HepG2 (cell line): ENCODE results near the gene CERS6. TPM values are rescaled to one million over a fixed set of nuclear protein-coding genes. Genes with fewer than 3 reads are reported as not detected.
A peak's percentile ranks its signal among the peaks of the same experiment; 100 is the strongest.

Source experiments
- ATF5 ChIP-seq: sonication (generic); formaldehyde crosslinking; IDR thresholded peaks from 2 replicates; pipeline ENCODE4 v1.4.0; 2020; ENCODE audit warnings: mild to moderate bottlenecking, low read depth, missing genetic modification reagents
- CBX5 ChIP-seq: sonication (generic); formaldehyde crosslinking; IDR thresholded peaks from 2 replicates; pipeline ENCODE4 v1.4.0; 2020; ENCODE audit warnings: missing genetic modification reagents, borderline replicate concordance
- FOSL1 ChIP-seq: sonication (generic); formaldehyde crosslinking; IDR thresholded peaks from 2 replicates; pipeline ENCODE4 v1.9.0; 2021; ENCODE audit warnings: missing genetic modification reagents, borderline replicate concordance
- FOXJ3 ChIP-seq: sonication (generic); formaldehyde crosslinking; IDR thresholded peaks from 2 replicates; pipeline ENCODE4 v1.4.0; 2020; ENCODE audit warnings: missing genetic modification reagents, mild to moderate bottlenecking, borderline replicate concordance
- HNF4A ChIP-seq: sonication (generic); formaldehyde crosslinking; IDR thresholded peaks from 2 replicates; pipeline ENCODE4 v1.4.0; 2020; ENCODE audit warnings: missing genetic modification reagents
- ISL2 ChIP-seq: sonication (generic); formaldehyde crosslinking; IDR thresholded peaks from 2 replicates; pipeline ENCODE4 v1.5.0; 2020; ENCODE audit warnings: missing genetic modification reagents
- LRRFIP1 ChIP-seq: sonication (generic); formaldehyde crosslinking; conservative IDR thresholded peaks from 2 replicates; pipeline ENCODE4 v1.4.0; 2020; ENCODE audit warnings: missing genetic modification reagents
- MLLT10 ChIP-seq: sonication (generic); formaldehyde crosslinking; IDR thresholded peaks from 2 replicates; pipeline ENCODE4 v1.4.0; 2020; ENCODE audit warnings: missing genetic modification reagents
- MYNN ChIP-seq: sonication (generic); formaldehyde crosslinking; IDR thresholded peaks from 2 replicates; pipeline ENCODE4 v1.4.0; 2020; ENCODE audit warnings: mild to moderate bottlenecking, low read depth, missing genetic modification reagents
- NFKBIZ ChIP-seq: IDR thresholded peaks from 2 replicates; pipeline ENCODE4 v1.6.1; 2018; ENCODE audit warnings: missing genetic modification reagents, missing compliant biosample characterization
- POGZ ChIP-seq: sonication (generic); formaldehyde crosslinking; IDR thresholded peaks from 2 replicates; pipeline ENCODE4 v1.4.0; 2020; ENCODE audit warnings: mild to moderate bottlenecking, missing genetic modification reagents
- PTBP1 ChIP-seq: fragments of 200-400 bp; formaldehyde crosslinking; IDR thresholded peaks from 2 replicates; pipeline ENCODE4 v1.6.1; 2018; ENCODE audit warnings: low read length, low read depth; ENCODE audit not compliant: poor library complexity, severe bottlenecking
- RCOR2 ChIP-seq: IDR thresholded peaks from 2 replicates; pipeline ENCODE4 v1.6.1; 2016; ENCODE audit warnings: missing biosample characterization, missing genetic modification reagents
- SRSF4 ChIP-seq: fragments of 200-400 bp; formaldehyde crosslinking; IDR thresholded peaks from one replicate; pipeline ENCODE4 v1.6.1; 2018; ENCODE audit warnings: mild to moderate bottlenecking, low read depth, low read length, moderate library complexity; ENCODE audit not compliant: poor library complexity, severe bottlenecking
- TAF15 ChIP-seq: fragments of 200-400 bp; formaldehyde crosslinking; IDR thresholded peaks from one replicate; pipeline ENCODE4 v1.6.1; 2018; ENCODE audit warnings: mild to moderate bottlenecking, low read depth, low read length; ENCODE audit not compliant: poor library complexity, severe bottlenecking
- TBP ChIP-seq: sonication (generic); formaldehyde crosslinking; IDR thresholded peaks from 2 replicates; pipeline ENCODE4 v1.5.0; 2020; ENCODE audit warnings: missing genetic modification reagents
- THAP8 ChIP-seq: sonication (generic); formaldehyde crosslinking; IDR thresholded peaks from 2 replicates; pipeline ENCODE4 v1.5.1; 2020; ENCODE audit warnings: missing genetic modification reagents, mild to moderate bottlenecking, borderline replicate concordance
- TOE1 ChIP-seq: sonication (generic); formaldehyde crosslinking; IDR thresholded peaks from 2 replicates; pipeline ENCODE4 v1.4.0; 2020; ENCODE audit warnings: mild to moderate bottlenecking, missing genetic modification reagents
- USF2 ChIP-seq, 2 experiments: sonication (generic) in 1 of 2; formaldehyde crosslinking in 1 of 2; IDR thresholded peaks; 2 replicates each; pipeline versions ENCODE4 v1.5.1 to v1.6.1; 2011 to 2020; ENCODE audit warnings: borderline replicate concordance in 1 of 2, low read depth in 1 of 2, low read length in 1 of 2, mild to moderate bottlenecking in 1 of 2, missing genetic modification reagents in 1 of 2, moderate library complexity in 1 of 2
- ZBTB20 ChIP-seq: sonication (generic); formaldehyde crosslinking; IDR thresholded peaks from 2 replicates; pipeline ENCODE4 v1.8.1; 2023; ENCODE audit warnings: missing genetic modification reagents, low read depth, mild to moderate bottlenecking, borderline replicate concordance
- ZFP36L2 ChIP-seq: sonication (generic); formaldehyde crosslinking; IDR thresholded peaks from 2 replicates; pipeline ENCODE4 v1.4.0; 2020; ENCODE audit warnings: missing genetic modification reagents
- ZNF335 ChIP-seq: sonication (generic); formaldehyde crosslinking; IDR thresholded peaks from 2 replicates; pipeline ENCODE4 v1.4.0; 2020; ENCODE audit warnings: missing genetic modification reagents
- ZNF530 ChIP-seq: sonication (generic); formaldehyde crosslinking; IDR thresholded peaks from 2 replicates; pipeline ENCODE4 v1.5.0; 2020; ENCODE audit warnings: low read depth, mild to moderate bottlenecking, missing genetic modification reagents
- ZNF598 ChIP-seq: sonication (generic); formaldehyde crosslinking; IDR thresholded peaks from 2 replicates; pipeline ENCODE4 v1.5.1; 2020; ENCODE audit warnings: mild to moderate bottlenecking, missing genetic modification reagents, borderline replicate concordance
- ZNF619 ChIP-seq: sonication (generic); formaldehyde crosslinking; IDR thresholded peaks from 2 replicates; pipeline ENCODE4 v1.4.0; 2020; ENCODE audit warnings: mild to moderate bottlenecking, missing genetic modification reagents
- polyA plus RNA-seq, 8 experiments: library from polyadenylated mRNA; depleted of rRNA in 3 of 8; stranded (reverse) in 7 of 8; unstranded in 1 of 8; fragments of >200 nt; fragmentation: Illumina TruSeq in 4 of 8; extraction: Trizol in 4 of 8; gene quantifications; 2 replicates each; pipeline versions ENCODE4 v1.2.1 to v1.2.3, GENCODE V29; 2011 to 2016; ENCODE audit warnings: low read depth in 4 of 8, missing spikeins in 1 of 8, mixed read lengths in 1 of 8; ENCODE audit not compliant: insufficient read depth in 1 of 8
- total RNA-seq, 5 experiments: library from RNA; depleted of rRNA; stranded (reverse); fragments of >200 nt; fragmentation: Illumina TruSeq; extraction: Trizol; gene quantifications; 2 replicates each; pipeline ENCODE4 v1.2.3, GENCODE V29; 2016; ENCODE audit warnings: low read depth in 1 of 5

CERS6 gene
- total and polyA plus RNA-seq, 2 of the 13 experiments (the other 11 are each of a cell fraction or from before 2014, with no cell fraction given), result 10.1 to 20.3 TPM

GRCh38 chr2:168494190-168494711 lies 38.2 kb downstream of the CERS6 start (continued):
- TF ChIP-seq NFKBIZ (CRISPR knock-in tag) (no peak), POGZ (CRISPR knock-in tag) (0 out of 2 replicates have a peak, but pooled peaks have one; percentile 29), MLLT10 (no peak), RCOR2 (peak; percentile 75), LRRFIP1 (CRISPR knock-in tag) (no peak), ISL2 (CRISPR knock-in tag) (no peak), FOXJ3 (CRISPR knock-in tag) (peak; percentile 57; the same call in 1 of the 2 replicates), ZNF598 (CRISPR knock-in tag) (no peak), MYNN (CRISPR knock-in tag) (no peak), TOE1 (CRISPR knock-in tag) (peak; percentile 49; the same call in 1 of the 2 replicates), FOSL1 (CRISPR knock-in tag) (no peak), ATF5 (CRISPR knock-in tag) (no peak), ZFP36L2 (CRISPR knock-in tag) (no peak), ZNF530 (CRISPR knock-in tag) (no peak), CBX5 (CRISPR knock-in tag) (peak; percentile 12; the same call in 1 of the 2 replicates), THAP8 (CRISPR knock-in tag) (no peak), ZBTB20 (CRISPR knock-in tag) (0 out of 2 replicates have a peak, but pooled peaks have one; percentile 18), HNF4A (CRISPR knock-in tag) (peak; percentile 83), USF2 (IDR thresholded peaks at IDR 0.05; ENCODE audit: low read depth, low read length) (no peak), USF2 (CRISPR knock-in tag; IDR thresholded peaks at IDR 0.05; ENCODE audit: borderline replicate concordance) (no peak), TBP (CRISPR knock-in tag) (no peak), ZNF619 (no peak), PTBP1 (no peak), ZNF335 (no peak), SRSF4 (no peak), TAF15 (no peak)
